HG03342 (cell line): Measurements from ENCODE around the gene EBF3.

Experiments used
- ATAC-seq: cut with Tn5 transposase; IDR thresholded peaks from one replicate; pipeline ENCODE4 v1.9.1; 2021; ENCODE audit warnings: mild to moderate bottlenecking, moderate library complexity; ENCODE audit not compliant: unreplicated experiment

The EBF3 gene

DNA sequence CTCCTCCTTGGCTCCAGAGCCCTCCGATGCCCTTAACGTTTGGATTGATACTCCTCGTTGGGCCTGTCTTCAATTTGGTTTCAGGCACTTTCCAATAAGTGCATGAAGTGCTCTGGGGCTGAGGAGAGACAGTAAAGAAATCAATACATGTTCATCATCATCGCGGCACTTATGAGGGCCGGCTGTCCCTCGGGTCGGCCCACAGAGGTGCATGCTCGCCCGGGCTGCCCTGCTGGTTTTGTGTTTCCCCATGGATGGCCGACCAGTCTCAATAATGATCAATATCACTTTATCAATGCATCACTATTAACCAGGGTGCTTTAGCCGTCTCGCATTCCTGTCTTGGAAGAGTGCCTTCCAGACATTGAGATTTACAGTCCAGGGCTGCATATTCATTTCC is 154.2 kb downstream of the EBF3 start:
- no peak for ATAC-seq

DNA sequence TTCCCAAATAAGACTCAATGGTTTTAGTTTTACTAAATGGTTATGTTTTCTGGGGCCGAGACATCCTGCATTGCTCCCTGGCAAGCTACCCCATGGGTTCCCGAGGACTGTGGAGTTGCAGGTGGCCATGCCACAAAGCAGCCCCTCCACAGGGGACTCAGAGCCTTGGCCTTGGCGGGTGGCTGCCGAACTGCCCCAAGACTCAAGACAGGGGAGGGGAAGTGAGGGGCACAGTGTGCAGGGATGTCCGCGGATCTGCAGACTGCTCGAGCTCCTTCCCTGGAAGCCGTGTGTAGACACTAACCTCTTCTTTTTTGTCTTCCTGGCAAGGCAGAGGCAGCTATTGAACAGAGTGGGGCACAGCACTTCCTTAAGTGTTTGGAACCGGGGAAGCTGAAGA is 154.6 kb downstream of the EBF3 start:
- ATAC-seq = no peak

DNA sequence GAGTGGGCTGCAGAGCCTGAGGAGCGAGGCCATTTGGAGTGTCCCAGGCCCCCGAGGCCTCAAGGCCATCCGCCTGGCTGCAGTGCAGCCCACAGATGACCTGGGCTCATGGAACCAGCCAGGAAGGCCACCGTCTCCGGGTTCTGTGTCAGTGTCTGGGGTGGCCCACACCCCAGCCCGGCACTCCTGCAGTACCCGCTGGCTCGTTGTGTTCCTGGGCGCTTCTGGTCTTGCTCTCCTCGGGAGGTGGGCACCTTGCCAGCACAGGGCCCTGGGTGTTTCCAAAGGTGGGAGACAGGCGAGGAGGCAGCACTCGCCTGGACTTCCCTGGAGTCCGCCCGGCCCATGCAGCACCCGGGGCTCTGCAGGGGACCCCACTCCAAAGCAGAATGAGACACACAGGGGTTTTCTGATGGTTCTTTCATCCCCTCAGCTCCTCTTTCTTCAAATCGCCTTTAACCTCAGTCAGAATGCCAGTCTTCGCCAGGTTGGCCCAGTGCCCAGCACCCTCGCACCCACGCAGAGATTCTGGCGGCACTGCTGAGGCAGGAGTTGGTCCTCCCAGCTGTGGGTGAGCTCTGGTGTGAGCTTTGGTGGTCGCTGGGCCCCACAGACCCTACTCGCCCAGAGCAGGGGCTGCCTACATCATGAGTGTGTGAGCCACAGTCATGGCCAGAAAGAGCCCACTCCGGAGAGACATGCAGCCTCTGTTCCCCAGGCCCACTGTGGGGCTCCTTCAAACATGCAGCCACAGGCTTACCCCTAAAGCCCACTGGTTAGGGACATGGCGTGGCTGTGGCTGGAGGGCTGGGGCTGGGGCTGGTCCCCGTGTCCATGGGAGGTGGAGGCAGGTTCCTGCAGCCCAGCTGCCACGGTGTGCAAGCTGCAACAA is 155.7 kb downstream of the EBF3 start:
- no peak for ATAC-seq

DNA sequence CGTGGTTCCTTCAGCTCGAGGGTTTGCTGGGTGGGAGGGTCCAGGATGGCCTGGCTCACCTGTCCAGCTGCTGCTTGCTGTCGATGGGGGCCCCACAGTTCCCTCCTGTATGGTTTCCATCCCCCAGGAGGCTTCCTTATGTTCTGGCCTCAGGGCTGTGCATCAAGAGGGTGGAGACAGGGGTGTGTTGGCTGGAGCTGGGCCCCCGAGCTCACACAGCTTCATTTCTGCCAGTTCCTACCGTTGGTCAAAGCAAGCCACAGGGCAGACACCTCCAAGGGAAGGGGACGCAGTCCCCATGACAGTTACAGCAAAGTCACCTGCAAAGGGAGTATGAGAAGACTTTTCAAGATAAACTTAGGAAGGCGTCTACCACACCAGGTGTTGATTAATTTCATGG is 156.9 kb downstream of the EBF3 start:
- no peak for ATAC-seq

DNA sequence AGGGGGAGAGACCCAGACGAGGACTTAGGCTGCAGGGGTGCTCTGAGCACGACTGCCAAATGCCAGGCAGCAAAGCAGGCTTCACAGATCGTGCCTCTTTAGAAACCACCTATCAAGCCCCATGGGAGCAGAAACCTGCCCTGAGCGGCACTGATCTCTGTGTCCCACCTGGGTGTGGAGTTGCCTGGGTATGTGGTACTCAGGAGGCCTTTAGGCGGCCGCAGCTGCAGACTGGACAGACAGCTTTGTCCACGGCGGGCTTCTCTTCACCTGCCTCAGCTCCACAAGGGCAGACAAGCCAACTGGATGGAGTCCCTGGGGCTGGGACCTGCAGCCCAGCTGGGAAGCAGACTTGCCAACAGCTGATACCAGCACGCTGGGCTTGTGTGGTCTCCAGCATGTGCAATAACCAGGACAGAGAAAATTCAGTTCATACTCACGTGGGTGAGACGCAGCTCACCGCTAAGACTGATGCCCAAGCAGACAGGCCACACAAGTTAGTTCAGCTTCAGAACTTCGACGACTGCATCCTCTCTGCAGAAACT is 163.2 kb downstream of the EBF3 start:
- ATAC-seq = no peak

DNA sequence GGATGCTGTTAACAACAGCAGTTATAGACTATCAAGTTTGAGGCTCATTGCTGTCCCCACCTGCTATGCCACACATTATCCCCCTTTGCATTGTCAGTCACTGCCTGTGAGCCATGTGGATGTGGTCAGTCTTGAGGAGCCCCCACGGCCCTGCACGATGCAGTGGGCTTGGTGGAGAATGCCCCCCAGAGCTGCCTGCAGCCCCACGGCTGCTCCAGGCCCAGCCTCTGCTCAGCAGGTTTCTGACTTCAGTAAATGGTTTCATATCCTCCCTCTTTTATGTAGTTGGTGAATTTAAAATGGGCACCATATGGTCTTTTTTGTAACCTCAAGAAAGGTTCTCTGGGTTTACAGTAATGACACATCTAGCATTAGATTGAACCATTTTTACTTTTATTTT is 164.1 kb downstream of the EBF3 start:
- ATAC-seq = no peak

DNA sequence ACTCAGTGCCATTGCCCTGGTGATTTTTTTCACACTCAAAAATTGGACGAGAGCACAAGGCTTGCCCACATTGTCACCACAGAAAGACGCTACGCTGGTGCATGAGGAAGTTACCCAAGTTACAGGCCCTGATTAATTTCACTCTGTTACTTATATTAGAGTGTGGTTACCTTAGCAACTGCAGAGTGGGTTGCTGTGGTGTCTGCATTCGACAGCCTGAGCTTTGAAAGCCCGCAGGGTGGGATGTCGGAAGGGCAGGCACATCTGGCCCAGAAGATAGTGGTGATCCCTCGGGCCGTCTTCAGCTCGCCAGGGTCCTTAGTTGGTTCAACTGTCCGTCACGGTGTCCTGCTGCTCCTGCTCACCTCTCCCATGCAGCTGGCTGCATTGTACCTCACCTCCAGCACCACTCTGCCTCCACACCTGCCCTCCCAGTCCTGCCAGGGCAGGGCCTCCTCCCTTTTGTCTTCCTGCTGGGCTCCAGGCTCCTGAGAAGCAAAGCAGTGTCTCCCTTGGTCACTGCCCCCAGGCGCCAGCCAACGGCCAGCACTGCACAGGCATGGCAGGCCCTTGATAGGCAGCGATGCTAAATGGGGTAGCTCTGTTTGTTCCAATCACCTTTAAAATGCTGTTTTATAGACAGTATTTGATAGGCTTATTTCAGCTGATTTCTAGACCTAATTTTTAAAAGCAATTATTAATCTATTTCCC is 167.2 kb downstream of the EBF3 start:
- ATAC-seq = no peak

DNA sequence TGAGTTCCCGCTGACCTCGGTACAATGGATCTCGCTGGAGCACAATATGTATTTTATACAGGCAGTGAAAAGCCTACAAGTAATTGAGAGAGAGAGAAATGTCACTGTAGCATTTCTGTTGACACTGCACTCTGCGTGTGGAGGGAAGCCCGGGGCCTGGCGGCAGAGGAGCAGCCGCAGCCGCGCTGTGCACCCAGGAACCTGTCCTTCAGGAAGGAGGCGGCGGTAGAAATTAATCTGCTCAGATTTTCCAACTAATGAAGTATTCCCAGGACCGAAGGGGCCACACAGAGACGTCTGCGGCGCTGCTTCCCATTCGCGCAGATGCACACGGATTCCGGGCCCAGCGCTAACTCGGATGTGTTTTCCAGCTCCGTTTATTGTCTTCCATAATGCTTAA is 170.1 kb downstream of the EBF3 start:
- ATAC-seq = no peak

DNA sequence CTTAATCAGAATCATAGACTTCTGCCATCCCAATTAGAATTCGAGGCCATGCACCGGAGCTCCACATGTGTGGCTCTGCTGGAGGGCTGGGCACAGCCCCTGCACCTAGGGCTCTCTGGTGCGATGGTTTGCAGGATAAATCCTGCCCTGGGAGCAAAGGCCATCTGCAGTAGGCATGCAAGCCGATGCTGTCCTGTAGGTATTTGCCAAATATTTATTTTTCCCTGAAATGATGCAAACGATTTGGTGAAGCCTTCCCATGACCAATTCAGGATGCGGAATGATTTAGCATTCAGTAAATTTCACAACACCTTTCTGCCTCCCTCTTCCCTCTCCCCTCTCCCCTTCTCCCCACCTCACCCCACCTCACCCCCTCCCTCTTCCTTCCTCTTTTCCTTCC is 170.6 kb downstream of the EBF3 start:
- ATAC-seq = no peak

DNA sequence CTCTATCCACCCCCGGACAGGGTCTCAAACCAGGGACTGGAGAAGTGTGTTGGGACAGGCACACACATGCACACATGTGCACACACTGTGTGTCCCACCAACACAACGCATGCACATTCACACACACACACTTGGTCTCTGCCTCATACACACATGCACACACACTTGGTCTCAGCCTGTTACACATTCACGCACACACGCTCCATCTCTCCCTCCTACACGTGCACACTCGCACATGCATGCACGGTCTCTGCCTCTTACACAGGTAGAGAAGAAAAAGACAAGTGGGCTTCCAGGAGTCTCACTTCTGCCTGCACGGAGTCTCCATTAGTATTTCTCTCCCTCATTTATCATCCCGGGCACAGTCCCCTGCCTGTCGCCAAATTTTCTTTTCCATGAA is 171.2 kb downstream of the EBF3 start:
- no peak for ATAC-seq

DNA sequence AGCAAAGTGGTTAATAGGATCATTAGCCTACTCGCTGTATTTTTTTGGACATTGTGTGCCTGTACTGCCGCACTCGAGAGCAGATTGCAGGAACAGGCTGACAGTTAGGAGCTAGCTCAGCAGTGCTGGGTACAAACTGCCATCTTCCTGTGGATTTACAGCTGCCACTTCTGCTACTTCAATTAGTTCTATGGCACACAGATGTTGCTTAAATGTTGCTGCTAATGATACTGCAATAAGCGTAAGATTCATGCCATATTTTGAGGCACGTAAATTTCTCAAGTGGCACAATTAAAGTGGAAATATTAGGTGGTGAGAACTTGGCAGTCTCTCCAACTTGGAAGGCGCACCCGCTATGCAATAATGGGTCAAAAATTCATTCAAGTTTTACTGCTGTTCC is 171.9 kb downstream of the EBF3 start:
- no peak for ATAC-seq

DNA sequence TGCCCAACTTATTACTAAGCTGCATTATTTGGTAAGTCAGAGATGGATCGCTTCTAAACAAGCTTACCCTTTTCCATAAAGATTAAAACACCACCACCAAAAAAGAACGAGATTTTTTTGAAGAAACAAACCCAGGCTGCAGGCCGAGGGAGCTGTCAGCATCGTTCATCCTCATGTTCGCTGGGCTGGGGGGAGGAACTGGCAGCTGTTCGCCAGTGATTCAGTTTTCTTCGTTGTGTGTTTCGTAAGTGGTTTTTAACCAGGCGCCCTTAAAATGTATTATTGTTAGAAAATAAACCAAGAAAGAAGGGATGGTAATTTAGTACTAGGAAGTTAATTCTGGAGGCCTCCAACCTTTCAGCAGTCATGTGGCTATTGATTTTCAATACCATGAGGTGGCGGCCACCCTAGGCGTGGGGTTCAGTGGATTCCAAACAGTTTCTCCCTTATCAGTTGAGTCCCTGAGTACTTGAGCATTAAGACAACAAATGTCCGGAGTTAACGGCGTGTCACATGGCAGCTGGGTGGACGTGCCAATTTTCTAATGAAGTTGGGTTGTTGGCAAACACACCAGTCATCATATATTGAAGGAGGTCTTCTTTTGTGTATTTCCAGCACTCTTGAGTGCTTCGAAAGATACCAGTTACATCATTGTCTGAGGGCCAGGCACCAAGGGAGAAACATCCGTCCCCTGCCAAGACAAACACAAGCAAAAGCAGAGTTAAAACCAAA is 173.2 kb downstream of the EBF3 start:
- ATAC-seq = no peak

DNA sequence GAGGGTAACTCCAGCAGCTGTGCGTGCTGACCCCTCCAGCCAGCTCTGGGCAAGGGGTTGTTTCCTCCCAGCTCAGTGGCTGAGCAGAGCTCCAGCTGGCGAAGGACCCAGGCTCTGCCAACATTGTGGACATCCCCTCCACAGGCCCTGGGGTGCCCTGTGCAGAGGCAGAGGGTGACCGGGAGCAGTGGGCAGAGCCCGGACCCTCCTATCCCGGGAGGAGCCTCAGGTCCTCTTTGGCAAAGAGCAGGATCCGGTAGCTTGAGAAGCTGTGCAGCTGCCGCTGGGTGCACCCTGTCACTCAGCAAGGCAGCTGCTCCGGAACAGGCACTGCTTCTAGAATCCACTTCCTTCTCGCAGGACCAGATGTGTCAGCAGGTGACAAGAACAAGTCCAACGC is 175.9 kb downstream of the EBF3 start:
- ATAC-seq = no peak

DNA sequence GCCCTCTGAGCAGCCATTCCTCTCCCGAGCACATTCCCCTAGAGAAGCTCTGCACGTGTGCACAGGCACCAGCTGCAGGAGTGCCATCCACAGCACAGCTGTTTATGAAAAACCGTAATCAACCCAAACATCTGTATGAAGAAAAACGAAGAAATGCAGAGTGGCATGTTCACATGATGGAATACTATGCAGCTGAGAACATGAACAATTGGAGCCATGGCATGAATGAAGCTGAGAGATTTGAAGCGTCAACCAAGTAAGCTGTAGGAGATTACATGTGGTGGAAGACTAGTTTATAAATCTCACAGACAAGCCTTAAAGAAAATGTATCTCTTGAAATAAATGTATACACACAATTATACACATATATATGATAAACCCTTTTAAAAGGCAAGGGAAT is 176.5 kb downstream of the EBF3 start:
- no peak for ATAC-seq

DNA sequence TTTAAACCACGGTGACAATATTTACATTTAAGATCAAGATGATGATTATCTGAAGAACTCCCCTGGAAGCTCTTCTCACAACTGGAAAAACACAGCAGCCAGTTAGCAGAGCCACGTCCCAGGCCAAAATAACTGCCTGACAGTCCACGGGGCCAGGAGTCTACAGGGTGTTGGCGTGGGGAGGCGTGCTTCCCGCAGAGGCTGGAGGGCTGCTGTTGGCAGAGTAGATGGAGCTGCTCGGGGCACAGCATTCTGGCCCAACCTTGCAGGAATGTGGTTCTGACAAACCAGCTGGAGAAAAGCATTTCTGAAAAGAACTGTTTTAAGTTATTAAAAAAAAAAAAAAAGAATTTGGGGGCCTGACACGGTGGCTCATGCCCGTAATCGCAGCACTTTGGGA is 177.9 kb downstream of the EBF3 start:
- no peak for ATAC-seq

DNA sequence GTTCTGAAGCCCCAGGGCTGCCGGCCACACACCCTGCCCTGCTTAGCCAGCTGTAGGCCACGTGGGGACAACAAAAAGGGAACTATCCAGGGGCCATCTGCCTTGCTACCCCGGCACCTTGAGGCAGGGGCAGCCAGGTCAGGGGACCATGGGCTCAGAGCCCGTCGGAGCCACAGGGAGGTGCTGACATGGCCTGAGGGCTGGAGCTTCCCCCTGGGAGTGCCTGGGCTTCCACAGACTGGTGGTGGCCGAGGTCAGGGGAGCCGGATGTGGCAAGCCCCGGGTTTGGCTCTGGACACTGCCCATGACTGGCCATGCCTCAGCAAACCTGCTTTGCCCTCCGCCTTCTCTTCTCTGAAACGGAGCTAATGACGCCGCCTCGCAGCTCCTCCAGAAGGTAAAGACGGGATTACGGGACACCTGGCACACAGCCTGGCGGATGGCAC is 178.5 kb downstream of the EBF3 start:
- no peak for ATAC-seq
